ENCODE measurements around the gene FECH.

GRCh38 chr18:57583297-57583835 is 3.1 kb downstream of the FECH start:
- TF ChIP-seq, protein P1, sequence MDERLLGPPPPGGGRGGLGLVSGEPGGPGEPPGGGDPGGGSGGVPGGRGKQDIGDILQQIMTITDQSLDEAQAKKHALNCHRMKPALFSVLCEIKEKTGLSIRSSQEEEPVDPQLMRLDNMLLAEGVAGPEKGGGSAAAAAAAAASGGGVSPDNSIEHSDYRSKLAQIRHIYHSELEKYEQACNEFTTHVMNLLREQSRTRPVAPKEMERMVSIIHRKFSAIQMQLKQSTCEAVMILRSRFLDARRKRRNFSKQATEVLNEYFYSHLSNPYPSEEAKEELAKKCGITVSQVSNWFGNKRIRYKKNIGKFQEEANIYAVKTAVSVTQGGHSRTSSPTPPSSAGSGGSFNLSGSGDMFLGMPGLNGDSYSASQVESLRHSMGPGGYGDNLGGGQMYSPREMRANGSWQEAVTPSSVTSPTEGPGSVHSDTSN (CRISPR knock-in tag; IDR thresholded peaks at IDR 0.05; ENCODE audit: low read depth): no peak
- TF ChIP-seq, protein P1 (tag; conservative IDR thresholded peaks at IDR 0.05; ENCODE audit: low read depth): no peak
- TF ChIP-seq, protein P2, sequence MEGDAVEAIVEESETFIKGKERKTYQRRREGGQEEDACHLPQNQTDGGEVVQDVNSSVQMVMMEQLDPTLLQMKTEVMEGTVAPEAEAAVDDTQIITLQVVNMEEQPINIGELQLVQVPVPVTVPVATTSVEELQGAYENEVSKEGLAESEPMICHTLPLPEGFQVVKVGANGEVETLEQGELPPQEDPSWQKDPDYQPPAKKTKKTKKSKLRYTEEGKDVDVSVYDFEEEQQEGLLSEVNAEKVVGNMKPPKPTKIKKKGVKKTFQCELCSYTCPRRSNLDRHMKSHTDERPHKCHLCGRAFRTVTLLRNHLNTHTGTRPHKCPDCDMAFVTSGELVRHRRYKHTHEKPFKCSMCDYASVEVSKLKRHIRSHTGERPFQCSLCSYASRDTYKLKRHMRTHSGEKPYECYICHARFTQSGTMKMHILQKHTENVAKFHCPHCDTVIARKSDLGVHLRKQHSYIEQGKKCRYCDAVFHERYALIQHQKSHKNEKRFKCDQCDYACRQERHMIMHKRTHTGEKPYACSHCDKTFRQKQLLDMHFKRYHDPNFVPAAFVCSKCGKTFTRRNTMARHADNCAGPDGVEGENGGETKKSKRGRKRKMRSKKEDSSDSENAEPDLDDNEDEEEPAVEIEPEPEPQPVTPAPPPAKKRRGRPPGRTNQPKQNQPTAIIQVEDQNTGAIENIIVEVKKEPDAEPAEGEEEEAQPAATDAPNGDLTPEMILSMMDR (IDR thresholded peaks at IDR 0.05 in 2 of 3, conservative IDR thresholded peaks at IDR 0.05 in 1 of 3; ENCODE audit: insufficient read depth in 2 of 3, low read depth in 1 of 3, low read length in 3 of 3): no peak
- TF ChIP-seq RREB1 (CRISPR knock-in tag; IDR thresholded peaks at IDR 0.05): no peak
- TF ChIP-seq, protein P3, sequence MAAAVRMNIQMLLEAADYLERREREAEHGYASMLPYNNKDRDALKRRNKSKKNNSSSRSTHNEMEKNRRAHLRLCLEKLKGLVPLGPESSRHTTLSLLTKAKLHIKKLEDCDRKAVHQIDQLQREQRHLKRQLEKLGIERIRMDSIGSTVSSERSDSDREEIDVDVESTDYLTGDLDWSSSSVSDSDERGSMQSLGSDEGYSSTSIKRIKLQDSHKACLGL (CRISPR knock-in tag; IDR thresholded peaks at IDR 0.05; ENCODE audit: borderline replicate concordance, poor library complexity, severe bottlenecking): no peak
